Ishikawa (cell line): ENCODE data around the gene FOXP2.

Experiments used
- RAD21 ChIP-seq: IDR thresholded peaks from 2 replicates; pipeline ENCODE4 v1.6.1; 2012; ENCODE audit warnings: low read depth
- TAF1 ChIP-seq: IDR thresholded peaks from 2 replicates; pipeline ENCODE4 v1.6.1; 2012; ENCODE audit warnings: low read depth, mild to moderate bottlenecking

DNA sequence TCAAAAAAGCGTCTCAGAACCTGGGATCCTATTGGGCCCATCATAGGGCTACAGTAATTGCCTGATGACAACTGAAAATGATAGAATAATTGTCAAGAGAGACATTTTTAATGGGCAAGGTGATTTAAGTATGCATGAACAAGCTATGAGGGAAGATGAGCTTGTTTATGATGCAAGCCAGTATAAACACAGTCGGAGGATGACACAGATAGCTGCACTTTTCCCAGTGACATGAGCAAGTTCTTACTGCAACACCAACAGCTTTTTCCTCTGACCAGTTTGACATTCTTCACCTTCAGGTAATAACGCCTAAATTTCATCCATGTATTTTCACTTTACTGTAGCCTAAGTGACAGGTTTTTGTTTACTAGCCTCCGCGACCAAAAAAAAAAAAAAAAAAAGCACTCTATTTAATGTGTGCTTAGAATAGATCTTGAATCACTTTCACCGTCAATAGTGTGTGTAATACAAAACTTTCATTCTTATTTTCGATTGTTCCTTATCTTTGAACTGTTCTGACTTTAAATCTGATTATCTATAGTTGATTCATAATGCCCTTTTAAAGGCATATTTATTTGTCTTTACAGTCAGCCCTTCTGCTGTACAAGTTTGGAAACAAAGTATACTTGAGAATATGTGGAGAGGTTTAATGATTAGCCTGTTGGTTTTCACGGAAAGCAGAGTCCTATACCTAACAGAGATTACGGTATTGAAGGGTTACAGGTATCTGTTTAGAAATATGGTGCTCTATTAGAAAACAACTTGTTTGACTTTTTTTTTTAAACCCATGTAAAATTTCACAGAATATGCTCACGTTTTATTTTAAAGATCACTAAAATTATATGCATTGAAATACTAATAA, 1.7 kb downstream of the FOXP2 start:
- TF ChIP-seq RAD21, result no peak
- TF ChIP-seq TAF1, result no peak
